GM18511 (cell line): ENCODE data around the gene TAF1C.
A peak's percentile ranks its signal among the peaks of the same experiment; 100 is the strongest.
"Not testable (repeated sequence)": the region's sequence is repeated elsewhere in the genome, so short reads cannot be mapped to it uniquely, and the experiment has no call there.

ENCODE experiments used
- ATAC-seq: cut with Tn5 transposase; IDR thresholded peaks from one replicate; pipeline ENCODE4 v1.9.1; 2021; ENCODE audit warnings: mild to moderate bottlenecking, moderate library complexity; ENCODE audit not compliant: unreplicated experiment

TAF1C gene

GRCh38 chr16:84212631-84213030 is 25.8 kb upstream of the TAF1C start:
- no peak for ATAC-seq

GRCh38 chr16:84212154-84212553 is 25.3 kb upstream of the TAF1C start:
- no peak for ATAC-seq

GRCh38 chr16:84209989-84210388 is 23.1 kb upstream of the TAF1C start:
- ATAC-seq = no peak

GRCh38 chr16:84207879-84208278 is 21.0 kb upstream of the TAF1C start:
- ATAC-seq = no peak

- ATAC-seq = no peak
Measured at GRCh38 chr16:84207251-84207650, 20.4 kb upstream of the TAF1C start.

- ATAC-seq = no peak
Measured at GRCh38 chr16:84205976-84206691, 19.3 kb upstream of the TAF1C start.

GRCh38 chr16:84205123-84205522 is 18.3 kb upstream of the TAF1C start:
- not testable (repeated sequence) for ATAC-seq

GRCh38 chr16:84204551-84204950 is 17.7 kb upstream of the TAF1C start:
- not testable (repeated sequence) for ATAC-seq

GRCh38 chr16:84199861-84200260 is 13.0 kb upstream of the TAF1C start:
- no peak for ATAC-seq

- no peak for ATAC-seq
Measured at GRCh38 chr16:84199097-84199496, 12.2 kb upstream of the TAF1C start.

GRCh38 chr16:84198401-84198800 is 11.5 kb upstream of the TAF1C start:
- ATAC-seq = no peak

- no peak for ATAC-seq
Measured at GRCh38 chr16:84197466-84198128, 10.7 kb upstream of the TAF1C start.

- ATAC-seq = no peak
Measured at GRCh38 chr16:84196727-84197394, 10.0 kb upstream of the TAF1C start.

- no peak for ATAC-seq
Measured at GRCh38 chr16:84196101-84196500, 9.2 kb upstream of the TAF1C start.

GRCh38 chr16:84195201-84196093 is 8.6 kb upstream of the TAF1C start:
- no peak for ATAC-seq

- ATAC-seq = peak; percentile 68
Measured at GRCh38 chr16:84194470-84195200, 7.8 kb upstream of the TAF1C start.

- ATAC-seq = no peak
Measured at GRCh38 chr16:84194018-84194417, 7.2 kb upstream of the TAF1C start.

GRCh38 chr16:84193480-84193879 is 6.6 kb upstream of the TAF1C start:
- ATAC-seq = no peak

- ATAC-seq = no peak
Measured at GRCh38 chr16:84191466-84191865, 4.6 kb upstream of the TAF1C start.

GRCh38 chr16:84190731-84191388 is 4.0 kb upstream of the TAF1C start, which contains the start of gene ADAD2:
Gene ADAD2 (plus strand): TSS chr16:84191157. CDS start chr16:84191231, 74 bp downstream.
- ATAC-seq = no peak
